Measurements from ENCODE around the gene ILF2.

DNA sequence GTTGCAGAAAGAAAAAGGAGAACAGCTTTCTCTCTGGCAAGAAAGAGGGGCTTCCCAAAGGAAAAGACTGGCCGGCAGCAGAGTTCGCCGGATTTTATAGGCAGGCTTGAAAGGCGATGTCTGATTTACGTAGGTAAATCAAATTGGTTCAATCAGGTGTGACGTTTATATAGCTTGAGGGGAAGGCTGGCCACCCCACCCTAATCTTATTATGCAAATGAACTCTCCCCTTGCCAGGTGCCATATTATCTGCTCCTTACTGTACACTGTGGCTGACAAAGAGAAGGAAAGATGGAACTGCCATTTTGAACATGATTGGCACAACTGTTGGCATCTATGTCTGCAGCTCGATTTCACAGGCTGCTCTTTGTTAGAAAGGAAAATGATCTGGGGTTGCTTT lies 40.2 kb upstream of the ILF2 start:
- TF ChIP-seq, protein P1, sequence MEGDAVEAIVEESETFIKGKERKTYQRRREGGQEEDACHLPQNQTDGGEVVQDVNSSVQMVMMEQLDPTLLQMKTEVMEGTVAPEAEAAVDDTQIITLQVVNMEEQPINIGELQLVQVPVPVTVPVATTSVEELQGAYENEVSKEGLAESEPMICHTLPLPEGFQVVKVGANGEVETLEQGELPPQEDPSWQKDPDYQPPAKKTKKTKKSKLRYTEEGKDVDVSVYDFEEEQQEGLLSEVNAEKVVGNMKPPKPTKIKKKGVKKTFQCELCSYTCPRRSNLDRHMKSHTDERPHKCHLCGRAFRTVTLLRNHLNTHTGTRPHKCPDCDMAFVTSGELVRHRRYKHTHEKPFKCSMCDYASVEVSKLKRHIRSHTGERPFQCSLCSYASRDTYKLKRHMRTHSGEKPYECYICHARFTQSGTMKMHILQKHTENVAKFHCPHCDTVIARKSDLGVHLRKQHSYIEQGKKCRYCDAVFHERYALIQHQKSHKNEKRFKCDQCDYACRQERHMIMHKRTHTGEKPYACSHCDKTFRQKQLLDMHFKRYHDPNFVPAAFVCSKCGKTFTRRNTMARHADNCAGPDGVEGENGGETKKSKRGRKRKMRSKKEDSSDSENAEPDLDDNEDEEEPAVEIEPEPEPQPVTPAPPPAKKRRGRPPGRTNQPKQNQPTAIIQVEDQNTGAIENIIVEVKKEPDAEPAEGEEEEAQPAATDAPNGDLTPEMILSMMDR (IDR thresholded peaks at IDR 0.05) = no peak
- no peak for TF ChIP-seq POLR2AphosphoS5 (IDR thresholded peaks at IDR 0.05; ENCODE audit: low read depth, low read length)

Data from Panc1 (cell line).